ENCODE results near the gene PODXL.

Gene PODXL

DNA sequence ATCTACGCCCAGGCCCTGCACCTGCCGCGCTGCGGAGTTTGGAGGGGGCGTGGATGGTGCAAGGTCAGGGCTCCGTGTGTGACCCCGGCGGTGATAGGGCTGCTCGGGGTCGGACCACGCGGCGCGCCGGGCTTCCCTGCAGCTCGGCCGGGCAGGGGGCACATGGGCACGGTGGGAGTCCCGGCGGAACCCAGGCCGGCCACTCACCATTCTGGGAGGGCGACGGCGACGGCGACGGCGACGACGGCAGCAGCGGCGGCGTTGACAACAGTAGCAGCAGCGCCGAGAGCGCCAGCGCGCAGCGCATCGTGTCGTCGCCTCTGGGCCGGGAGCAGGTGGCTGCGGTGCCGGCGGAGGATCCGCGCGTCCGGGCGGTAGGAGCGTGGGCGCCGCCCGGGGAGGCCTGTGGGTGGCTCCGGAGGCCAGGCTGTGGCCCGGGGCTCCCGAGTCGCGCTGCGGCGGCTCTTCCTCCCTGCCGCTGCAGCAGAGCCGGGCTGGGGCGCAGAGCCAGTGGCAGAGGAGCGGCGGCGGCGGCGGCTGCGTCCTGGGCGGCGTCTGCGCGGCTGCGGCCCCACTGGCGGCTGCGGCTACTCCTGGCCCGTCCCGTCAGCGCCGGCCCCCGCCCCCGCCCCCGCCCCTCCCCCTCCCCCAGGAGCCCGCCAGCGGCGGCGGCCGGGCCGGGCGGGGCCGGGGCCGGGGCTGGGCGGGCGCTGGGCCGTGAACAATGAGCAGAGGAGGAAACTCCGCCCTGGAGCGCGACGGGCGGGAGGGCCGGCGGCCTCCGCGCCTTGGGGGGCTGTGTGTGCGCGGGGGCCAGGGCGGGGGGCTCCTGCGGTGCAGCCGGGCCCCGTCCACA is at the start of gene PODXL:
Gene PODXL (minus strand): TSS at position 576 of the 856 bp plus-strand sequence. CDS start 269 bp downstream, at position 307.
- peak; percentile 10 to 31 (median 20) for DNase-seq (ENCODE audit: low read depth in 3 of 3)

DNA sequence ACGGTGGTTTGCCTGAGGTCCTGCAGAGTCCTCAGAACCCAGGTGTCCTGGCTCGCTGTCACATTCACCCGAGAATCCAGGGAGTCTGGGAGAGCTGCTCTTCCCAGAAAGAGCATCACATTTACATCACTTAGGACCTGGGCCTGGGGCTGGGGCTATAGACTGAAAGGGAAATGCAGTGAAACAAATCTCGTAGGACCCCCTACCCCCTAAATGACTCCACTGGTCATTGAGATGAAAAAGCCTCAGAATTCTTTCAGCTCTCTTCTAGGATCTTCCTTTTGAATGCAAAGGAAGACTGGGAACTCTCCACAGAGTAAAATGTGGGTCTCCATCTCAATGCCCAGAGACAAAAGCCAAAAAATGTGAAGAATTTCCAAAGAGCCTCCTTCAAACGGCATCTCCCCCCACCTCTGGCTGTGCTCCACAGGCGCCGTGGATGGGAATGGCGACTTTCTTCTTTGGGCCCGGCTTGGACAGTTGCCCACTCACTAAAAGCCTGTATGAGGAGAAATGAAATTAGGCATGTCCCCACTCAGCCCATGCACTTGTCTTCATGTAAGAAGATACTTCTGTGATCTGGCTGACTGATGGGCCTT is 49.0 kb upstream of the PODXL start:
- no peak for DNase-seq (ENCODE audit: low read depth in 3 of 3)

- DNase-seq (ENCODE audit: low read depth in 3 of 3) = no peak
Measured at GRCh38 chr7:131604841-131605279, 48.4 kb upstream of the PODXL start.

DNA sequence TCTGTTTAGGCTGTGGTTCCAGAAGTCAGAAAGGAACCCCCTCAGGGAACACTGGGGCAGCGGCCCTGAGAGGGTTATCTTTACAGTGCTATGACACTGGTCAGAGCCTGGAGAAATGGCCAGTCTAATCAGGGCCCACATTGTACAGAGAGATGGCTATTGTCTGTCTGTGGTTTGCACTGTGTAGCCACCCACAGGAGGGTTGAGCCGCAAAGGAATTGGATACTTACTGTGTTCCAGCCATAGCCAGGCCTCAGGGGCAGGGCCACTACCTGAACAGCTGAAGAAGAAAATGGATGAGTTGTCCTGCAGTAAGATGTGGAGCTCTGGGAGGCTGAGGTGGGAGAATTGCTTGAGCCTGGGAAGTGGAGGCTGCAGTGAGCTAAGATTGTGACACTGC is 47.5 kb upstream of the PODXL start:
- no peak for DNase-seq (ENCODE audit: low read depth in 3 of 3)

DNA sequence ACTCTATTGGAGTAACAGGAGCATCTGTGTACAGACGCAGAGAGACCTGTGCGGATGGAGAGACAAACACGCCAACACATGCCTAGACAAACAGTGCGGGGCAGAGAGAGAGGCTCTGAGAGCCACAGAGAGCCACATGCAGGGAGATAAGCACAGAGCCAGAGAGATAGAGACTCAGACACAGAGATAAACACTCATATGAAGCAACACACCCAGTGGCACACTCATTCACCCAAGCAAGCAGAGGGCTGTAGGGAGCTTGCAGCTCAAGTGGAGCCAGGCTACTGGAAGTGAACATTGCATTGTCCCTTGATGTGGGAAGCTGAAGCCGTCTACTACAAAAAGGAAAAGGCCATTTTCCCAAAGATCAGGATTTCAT is 46.6 kb upstream of the PODXL start:
- DNase-seq (ENCODE audit: low read depth in 3 of 3) = no peak

GRCh38 chr7:131602304-131602993 is 46.0 kb upstream of the PODXL start:
- DNase-seq (ENCODE audit: low read depth in 3 of 3) = no peak

DNA sequence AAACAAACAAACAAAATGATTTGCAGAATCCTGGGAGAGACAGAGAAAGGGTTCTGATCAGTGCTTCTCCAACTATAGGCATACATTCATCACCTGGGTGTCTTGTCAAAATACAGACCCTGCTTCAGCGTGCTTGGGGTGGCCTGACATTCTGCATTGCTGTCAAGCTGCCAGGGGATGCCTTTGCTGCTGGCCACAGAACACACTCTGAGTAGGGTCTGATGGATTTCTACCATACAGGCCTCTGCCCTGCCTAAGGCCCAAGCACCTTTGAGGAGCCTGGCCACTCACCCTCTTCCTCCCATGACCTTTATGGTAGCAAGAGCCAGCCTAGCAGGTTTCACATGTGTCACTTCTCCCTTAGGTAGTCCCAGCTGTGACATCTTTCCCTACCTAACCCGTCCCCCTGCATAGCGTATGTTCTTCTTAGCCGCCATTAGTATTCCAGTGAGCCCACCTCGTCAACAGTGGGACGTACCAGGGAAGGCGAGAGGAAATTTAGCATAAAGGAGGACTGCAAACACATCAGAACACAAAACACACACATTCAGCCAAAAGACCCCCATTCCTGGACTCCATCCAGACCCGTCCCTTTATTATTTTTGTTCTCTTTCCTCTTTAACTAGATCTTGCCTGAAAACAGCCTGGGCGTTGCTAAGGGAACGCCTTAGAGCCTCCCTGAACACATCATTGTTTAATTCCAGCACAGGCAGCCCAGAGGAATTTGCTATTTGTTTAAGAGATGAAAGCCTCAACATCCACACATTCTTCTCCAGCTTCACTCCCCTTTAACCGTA is 43.9 kb upstream of the PODXL start:
- no peak for DNase-seq (ENCODE audit: low read depth in 3 of 3)

- DNase-seq (ENCODE audit: low read depth in 3 of 3) = no peak
Measured at GRCh38 chr7:131596785-131597184, 40.4 kb upstream of the PODXL start.

DNA sequence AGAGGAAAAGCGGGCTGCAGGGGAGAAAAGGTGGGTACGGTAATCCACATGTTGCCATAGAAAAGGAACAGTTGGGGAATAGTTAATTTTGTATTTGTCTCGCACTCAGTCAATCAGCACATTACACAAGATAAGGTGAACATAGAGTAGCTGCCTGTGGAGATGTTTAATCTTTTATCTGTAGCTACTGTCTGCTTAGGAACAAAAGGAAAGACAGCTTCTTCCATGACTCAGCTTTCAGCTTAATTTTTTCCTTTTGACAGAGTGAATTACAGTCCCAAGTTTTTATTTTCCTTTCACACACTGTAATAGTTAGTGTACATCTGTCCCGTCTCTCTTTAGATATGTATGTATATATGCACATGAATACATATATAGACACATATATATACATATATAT is 39.3 kb upstream of the PODXL start:
- DNase-seq (ENCODE audit: low read depth in 3 of 3) = no peak

DNA sequence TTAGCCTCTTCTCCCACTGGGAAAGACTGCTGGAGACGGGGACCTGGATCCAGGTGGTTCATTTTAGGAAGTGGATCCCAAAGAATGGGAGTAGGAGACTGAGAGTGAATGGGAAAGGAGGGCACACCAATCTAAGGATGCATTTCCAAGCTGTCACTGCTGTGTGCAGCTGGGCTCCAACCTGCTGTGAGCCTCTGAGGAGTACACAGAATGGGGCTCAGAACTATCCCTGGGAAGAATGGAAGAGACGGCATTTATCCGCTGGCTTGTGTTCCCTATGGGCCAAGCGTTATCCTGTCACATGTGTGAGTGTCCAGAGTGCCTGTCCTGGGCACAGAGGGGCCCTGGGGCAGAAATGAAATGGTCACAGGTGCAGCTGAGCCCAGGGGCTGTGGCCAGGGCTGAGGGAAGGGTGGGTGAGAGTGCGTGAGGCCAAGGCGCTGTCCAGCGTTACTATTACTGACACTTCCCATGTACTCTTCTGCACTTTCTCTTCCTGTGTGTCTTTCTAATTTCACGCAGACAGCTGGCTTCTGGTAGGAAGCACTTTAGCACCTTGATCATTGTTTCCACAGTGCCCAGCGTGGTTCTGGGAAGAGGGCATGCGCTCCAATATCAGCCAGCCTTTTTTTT is 35.4 kb upstream of the PODXL start:
- DNase-seq (ENCODE audit: low read depth in 3 of 3) = no peak

DNA sequence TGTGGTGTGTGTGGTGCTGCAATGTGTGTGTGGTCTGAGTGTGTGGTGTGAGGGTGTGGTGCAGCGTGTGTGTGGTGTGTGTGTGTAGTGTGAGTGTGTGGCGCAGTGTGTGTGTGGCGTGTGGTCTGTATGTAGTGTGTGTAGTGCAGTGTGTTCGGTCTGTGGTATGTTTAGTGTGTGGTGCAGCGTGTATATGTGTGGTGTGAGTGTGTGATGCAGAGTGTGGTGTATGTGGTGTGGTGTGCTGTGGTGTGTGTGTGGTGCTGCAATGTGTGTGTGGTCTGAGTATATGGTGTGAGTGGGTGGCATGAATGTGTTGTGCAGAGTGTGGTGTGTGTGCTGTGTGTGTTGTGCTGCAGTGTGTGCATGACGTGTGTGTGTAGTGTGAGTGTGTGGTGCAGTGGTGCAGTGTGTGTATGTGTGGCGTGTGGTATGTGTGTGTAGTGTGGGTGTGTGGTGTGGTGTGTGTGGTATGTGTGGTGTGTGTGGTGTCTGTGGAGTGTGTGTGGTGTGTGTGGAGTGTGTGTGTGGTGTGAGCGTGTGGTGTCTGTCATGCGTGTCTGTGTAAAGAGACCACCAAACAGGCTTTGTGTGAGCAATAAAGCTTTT is 31.0 kb upstream of the PODXL start:
- DNase-seq (ENCODE audit: low read depth in 3 of 3) = no peak

- no peak for DNase-seq (ENCODE audit: low read depth in 3 of 3)
Measured at GRCh38 chr7:131586759-131587158, 30.3 kb upstream of the PODXL start.

DNA sequence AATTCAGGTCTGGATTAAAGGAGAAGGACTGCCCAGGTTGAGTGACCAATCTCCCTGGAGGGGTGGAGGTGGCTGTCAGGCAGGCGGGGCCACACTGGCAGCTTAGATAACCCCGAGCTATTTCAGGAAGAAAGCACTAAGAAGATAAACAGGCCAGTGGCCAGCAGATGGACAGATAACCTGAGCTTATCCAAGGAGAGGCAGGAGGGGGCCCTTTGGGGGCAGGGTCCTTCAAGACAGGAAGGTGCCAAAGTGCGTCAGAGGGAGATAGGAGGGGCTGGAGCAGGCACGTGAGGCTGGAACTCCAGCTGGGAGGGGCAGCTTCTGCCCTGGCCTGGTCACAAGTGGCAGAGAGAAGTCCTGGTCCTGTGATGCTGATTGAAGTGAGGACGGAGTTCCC is 29.8 kb upstream of the PODXL start:
- DNase-seq (ENCODE audit: low read depth in 3 of 3) = no peak

DNA sequence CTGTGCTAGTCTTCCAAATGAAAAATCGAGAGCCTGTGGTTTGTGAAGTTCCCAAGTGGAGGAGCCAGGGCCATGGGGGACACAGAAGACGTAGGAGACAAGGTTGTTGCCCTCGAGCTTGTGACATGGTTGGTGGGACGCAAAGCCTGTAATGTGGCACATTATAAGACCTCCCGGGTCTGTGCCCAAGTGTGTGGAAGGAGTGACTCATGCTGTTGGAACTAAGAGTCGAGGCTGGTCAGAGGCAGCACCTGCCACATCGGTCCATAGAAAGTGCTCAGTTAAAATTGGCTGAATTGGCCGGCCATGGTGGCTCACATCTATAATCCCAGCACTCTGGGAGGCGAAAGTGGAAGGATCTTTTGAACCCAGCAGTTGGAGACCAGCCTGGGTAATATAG is 27.0 kb upstream of the PODXL start:
- no peak for DNase-seq (ENCODE audit: low read depth in 3 of 3)

GRCh38 chr7:131581241-131582051 is 25.0 kb upstream of the PODXL start:
- DNase-seq (ENCODE audit: low read depth in 3 of 3) = no peak

DNA sequence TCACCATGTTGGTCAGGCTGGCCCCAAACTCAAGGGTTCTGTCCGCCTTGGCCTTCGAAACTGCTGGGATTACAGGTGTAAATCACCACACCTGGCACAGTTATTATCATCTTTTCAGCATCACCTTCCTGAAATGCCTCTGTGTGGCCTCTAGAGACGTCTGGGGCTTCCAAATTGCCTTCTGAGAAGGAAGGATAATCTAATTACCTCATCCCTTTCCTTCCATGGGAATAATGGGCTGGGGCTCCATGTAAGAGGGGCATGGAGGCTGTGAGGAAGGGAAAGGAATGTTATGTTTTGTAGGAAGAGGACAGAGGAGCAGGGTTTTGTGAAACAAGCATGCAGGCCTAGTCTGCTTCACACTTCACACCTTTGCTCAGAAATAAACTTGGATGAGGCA is 22.2 kb upstream of the PODXL start:
- DNase-seq (ENCODE audit: low read depth in 3 of 3) = no peak

- no peak for DNase-seq (ENCODE audit: low read depth in 3 of 3)
Measured at GRCh38 chr7:131574741-131575140, 18.3 kb upstream of the PODXL start.

- DNase-seq (ENCODE audit: low read depth in 3 of 3) = no peak
Measured at GRCh38 chr7:131570401-131570800, 14.0 kb upstream of the PODXL start.

DNA sequence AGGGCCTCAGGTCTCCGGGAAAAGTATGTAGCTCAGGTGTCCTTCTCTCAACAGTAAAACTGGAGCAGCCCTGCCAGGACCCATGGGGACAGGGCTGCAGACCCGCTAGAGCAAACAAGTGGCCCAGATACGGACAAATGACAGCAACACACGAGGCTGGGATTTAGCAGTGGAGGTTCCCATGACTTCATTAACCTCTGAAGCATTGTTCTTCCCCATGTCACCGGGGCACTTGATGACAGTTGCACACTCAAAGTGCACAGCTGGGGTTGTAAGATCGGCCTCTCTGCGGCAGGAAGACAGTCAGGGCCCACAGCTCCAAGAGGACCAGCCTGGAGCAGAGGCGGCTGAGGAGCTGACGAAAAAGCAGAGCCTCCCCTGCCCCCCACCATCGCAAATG is 12.5 kb upstream of the PODXL start:
- no peak for DNase-seq (ENCODE audit: low read depth in 3 of 3)

DNA sequence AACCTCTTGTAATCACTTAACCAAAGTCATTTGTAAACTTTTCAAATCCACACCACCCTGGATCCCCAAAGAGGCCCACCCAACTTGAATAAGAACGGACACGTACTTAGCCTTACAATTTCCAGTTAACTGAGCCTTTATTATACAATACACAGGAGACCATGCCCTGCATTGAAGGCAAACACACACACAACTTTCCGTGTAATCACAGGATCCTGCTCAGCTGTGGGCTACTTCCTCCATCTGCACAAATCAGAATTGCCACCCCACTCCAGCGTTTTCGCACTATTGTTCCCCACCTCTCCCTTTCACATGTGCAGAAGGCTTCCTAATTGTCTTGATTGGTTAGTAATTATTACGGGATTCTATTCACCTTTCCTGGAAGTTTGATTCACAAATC is 12.1 kb upstream of the PODXL start:
- DNase-seq (ENCODE audit: low read depth in 3 of 3) = no peak

Data from stimulated activated CD4-positive, alpha-beta T cell treated with anti-CD3 and anti-CD28 coated beads, TNF-alpha, amount 100 ng/mL, for 4 hours (primary cell).